HCT116 (cell line): ENCODE data around the gene COA3.

Source experiments
- CBX3 ChIP-seq: IDR thresholded peaks from 2 replicates; pipeline ENCODE4 v1.6.1; 2012; ENCODE audit warnings: low read depth
- EZH2 ChIP-seq: fragments of 200-600 bp; sonication (generic); IDR thresholded peaks from 2 replicates; pipeline ENCODE4 v1.6.1; 2017; ENCODE audit warnings: antibody characterized with exemption, mixed run types
- EZH2phosphoT487 ChIP-seq: fragments of 200-600 bp; IDR thresholded peaks from 2 replicates; pipeline ENCODE4 v1.6.1; 2018; ENCODE audit warnings: antibody characterized with exemption, borderline replicate concordance
- FOSL1 ChIP-seq: IDR thresholded peaks from 2 replicates; pipeline ENCODE4 v1.6.1; 2012; ENCODE audit warnings: low read depth
- JUND ChIP-seq: IDR thresholded peaks from 2 replicates; pipeline ENCODE4 v1.6.1; 2012
- POLR2A ChIP-seq: IDR thresholded peaks from 2 replicates; pipeline ENCODE4 v1.7.0; 2011; ENCODE audit warnings: borderline replicate concordance; ENCODE audit not compliant: insufficient read depth, insufficient read length; ENCODE audit errors: extremely low read depth
- POLR2AphosphoS5 ChIP-seq: IDR thresholded peaks from 2 replicates; pipeline ENCODE4 v1.6.1; 2011; ENCODE audit warnings: mild to moderate bottlenecking, low read depth, low read length, moderate library complexity
- SP1 ChIP-seq: IDR thresholded peaks from 2 replicates; pipeline ENCODE4 v1.6.1; 2012; ENCODE audit warnings: low read depth
- TF ChIP-seq, protein P1 (sequence below), 3 experiments: fragments of 200-600 bp in 1 of 3; sonication (generic) in 1 of 3; IDR thresholded peaks in 2 of 3; conservative IDR thresholded peaks in 1 of 3; 2 replicates each; pipeline ENCODE4 v1.5.1; 2012 to 2017; ENCODE audit warnings: low read depth in 2 of 3, low read length in 2 of 3, antibody characterized with exemption in 1 of 3, borderline replicate concordance in 1 of 3, control low read depth in 1 of 3, mild to moderate bottlenecking in 1 of 3, mixed read lengths in 1 of 3, mixed run types in 1 of 3, moderate library complexity in 1 of 3; ENCODE audit not compliant: insufficient read depth in 1 of 3
- TF ChIP-seq, protein P2 (sequence below): IDR thresholded peaks from 2 replicates; pipeline ENCODE4 v1.6.1; 2012
- TF ChIP-seq, protein P3 (sequence below): IDR thresholded peaks from 2 replicates; pipeline ENCODE4 v1.6.1; 2012; ENCODE audit warnings: low read depth
- TF ChIP-seq, protein P4 (sequence below): IDR thresholded peaks from 2 replicates; pipeline ENCODE4 v1.6.1; 2011; ENCODE audit warnings: mild to moderate bottlenecking, low read length, moderate library complexity; ENCODE audit not compliant: insufficient replicate concordance; ENCODE audit errors: extremely low read depth

DNA sequence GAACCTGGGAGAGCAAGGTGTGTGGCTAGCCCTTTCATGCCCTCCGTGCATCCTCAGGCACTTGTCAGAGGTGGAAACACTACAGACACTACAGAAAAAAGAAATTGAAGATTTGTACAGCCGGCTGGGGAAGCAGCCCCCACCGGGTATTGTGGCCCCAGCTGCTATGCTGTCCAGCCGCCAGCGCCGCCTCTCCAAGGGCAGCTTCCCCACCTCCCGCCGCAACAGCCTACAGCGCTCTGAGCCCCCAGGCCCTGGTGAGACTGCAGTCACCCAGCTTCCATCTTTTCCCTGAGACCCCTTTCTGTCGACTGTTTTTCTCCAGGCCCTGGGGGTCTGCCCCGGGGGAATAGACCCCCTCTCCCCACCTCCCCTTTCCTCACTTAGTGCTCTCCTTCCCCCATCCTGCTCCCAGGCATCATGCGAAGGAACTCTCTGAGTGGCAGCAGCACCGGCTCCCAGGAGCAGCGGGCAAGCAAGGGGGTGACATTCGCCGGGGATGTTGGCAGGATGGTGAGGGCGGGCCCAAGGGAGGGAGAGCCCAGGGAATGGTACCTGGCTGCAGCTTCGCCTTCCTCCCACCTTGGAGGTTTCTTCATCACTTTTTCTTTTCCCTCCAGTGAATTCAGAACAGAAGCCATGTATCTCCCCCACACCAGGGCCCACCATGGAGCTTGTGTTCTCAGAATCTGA lies 2.3 kb downstream of the COA3 start:
- no peak for TF ChIP-seq EZH2
- TF ChIP-seq, protein P1, sequence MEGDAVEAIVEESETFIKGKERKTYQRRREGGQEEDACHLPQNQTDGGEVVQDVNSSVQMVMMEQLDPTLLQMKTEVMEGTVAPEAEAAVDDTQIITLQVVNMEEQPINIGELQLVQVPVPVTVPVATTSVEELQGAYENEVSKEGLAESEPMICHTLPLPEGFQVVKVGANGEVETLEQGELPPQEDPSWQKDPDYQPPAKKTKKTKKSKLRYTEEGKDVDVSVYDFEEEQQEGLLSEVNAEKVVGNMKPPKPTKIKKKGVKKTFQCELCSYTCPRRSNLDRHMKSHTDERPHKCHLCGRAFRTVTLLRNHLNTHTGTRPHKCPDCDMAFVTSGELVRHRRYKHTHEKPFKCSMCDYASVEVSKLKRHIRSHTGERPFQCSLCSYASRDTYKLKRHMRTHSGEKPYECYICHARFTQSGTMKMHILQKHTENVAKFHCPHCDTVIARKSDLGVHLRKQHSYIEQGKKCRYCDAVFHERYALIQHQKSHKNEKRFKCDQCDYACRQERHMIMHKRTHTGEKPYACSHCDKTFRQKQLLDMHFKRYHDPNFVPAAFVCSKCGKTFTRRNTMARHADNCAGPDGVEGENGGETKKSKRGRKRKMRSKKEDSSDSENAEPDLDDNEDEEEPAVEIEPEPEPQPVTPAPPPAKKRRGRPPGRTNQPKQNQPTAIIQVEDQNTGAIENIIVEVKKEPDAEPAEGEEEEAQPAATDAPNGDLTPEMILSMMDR (IDR thresholded peaks at IDR 0.05 in 2 of 3, conservative IDR thresholded peaks at IDR 0.05 in 1 of 3; ENCODE audit: borderline replicate concordance in 1 of 3, insufficient read depth in 1 of 3, low read depth in 2 of 3, low read length in 2 of 3), result no peak
- TF ChIP-seq POLR2AphosphoS5, result no peak
- TF ChIP-seq SP1, result no peak
- no peak for TF ChIP-seq POLR2A
- TF ChIP-seq, protein P2, sequence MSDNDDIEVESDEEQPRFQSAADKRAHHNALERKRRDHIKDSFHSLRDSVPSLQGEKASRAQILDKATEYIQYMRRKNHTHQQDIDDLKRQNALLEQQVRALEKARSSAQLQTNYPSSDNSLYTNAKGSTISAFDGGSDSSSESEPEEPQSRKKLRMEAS, result no peak
- no peak for TF ChIP-seq FOSL1
- no peak for TF ChIP-seq EZH2phosphoT487
- no peak for TF ChIP-seq CBX3
- TF ChIP-seq, protein P3, sequence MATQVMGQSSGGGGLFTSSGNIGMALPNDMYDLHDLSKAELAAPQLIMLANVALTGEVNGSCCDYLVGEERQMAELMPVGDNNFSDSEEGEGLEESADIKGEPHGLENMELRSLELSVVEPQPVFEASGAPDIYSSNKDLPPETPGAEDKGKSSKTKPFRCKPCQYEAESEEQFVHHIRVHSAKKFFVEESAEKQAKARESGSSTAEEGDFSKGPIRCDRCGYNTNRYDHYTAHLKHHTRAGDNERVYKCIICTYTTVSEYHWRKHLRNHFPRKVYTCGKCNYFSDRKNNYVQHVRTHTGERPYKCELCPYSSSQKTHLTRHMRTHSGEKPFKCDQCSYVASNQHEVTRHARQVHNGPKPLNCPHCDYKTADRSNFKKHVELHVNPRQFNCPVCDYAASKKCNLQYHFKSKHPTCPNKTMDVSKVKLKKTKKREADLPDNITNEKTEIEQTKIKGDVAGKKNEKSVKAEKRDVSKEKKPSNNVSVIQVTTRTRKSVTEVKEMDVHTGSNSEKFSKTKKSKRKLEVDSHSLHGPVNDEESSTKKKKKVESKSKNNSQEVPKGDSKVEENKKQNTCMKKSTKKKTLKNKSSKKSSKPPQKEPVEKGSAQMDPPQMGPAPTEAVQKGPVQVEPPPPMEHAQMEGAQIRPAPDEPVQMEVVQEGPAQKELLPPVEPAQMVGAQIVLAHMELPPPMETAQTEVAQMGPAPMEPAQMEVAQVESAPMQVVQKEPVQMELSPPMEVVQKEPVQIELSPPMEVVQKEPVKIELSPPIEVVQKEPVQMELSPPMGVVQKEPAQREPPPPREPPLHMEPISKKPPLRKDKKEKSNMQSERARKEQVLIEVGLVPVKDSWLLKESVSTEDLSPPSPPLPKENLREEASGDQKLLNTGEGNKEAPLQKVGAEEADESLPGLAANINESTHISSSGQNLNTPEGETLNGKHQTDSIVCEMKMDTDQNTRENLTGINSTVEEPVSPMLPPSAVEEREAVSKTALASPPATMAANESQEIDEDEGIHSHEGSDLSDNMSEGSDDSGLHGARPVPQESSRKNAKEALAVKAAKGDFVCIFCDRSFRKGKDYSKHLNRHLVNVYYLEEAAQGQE, result no peak
- TF ChIP-seq, protein P4, sequence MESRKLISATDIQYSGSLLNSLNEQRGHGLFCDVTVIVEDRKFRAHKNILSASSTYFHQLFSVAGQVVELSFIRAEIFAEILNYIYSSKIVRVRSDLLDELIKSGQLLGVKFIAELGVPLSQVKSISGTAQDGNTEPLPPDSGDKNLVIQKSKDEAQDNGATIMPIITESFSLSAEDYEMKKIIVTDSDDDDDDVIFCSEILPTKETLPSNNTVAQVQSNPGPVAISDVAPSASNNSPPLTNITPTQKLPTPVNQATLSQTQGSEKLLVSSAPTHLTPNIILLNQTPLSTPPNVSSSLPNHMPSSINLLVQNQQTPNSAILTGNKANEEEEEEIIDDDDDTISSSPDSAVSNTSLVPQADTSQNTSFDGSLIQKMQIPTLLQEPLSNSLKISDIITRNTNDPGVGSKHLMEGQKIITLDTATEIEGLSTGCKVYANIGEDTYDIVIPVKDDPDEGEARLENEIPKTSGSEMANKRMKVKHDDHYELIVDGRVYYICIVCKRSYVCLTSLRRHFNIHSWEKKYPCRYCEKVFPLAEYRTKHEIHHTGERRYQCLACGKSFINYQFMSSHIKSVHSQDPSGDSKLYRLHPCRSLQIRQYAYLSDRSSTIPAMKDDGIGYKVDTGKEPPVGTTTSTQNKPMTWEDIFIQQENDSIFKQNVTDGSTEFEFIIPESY, result no peak
- no peak for TF ChIP-seq JUND
